Measurements from ENCODE around the gene NTRK2. TPM values are rescaled to one million over a fixed set of nuclear protein-coding genes. Genes with fewer than 3 reads are reported as not detected.

The NTRK2 gene
- 203 TPM for total RNA-seq

DNA sequence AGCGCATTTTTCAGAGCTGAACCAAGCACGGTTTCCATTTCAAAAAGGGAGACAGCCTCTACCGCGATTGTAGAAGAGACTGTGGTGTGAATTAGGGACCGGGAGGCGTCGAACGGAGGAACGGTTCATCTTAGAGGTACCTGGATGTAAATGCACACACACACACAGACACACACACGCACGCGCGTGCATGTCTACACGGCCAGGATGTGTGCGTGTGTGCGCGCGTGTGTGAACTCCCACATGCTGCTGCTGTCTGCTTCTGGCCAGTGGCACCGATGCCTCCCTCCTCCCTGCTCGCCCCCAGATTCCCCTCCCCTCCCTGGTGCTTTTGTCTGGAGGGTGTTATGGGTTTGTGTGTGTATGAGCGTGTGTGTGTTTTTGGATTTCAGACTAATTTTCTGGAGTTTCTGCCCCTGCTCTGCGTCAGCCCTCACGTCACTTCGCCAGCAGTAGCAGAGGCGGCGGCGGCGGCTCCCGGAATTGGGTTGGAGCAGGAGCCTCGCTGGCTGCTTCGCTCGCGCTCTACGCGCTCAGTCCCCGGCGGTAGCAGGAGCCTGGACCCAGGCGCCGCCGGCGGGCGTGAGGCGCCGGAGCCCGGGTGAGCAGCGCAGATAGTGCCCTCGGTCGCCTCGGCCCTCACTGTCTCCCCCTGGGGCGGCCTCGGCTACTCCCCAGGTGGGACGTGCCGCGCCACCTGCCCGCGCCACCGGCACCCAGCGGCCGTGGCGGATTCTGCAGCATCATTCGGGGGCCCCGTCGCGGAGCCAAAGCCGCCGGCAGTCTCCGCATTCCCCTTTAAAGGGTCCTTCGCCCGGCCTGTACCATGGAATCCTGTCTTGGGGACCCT is at the start of gene NTRK2:
NTRK2 (plus strand) TSS at position 442 of the 850 bp plus-strand sequence. CDS start 1,020 bp downstream, outside the sequence.

Measured in parietal lobe (tissue), 1 donor.